GM19452 (cell line): ENCODE data around the gene FOXS1.
"Not testable (repeated sequence)": the region's sequence is repeated elsewhere in the genome, so short reads cannot be mapped to it uniquely, and the experiment has no call there.

Experiments used
- ATAC-seq: cut with Tn5 transposase; IDR thresholded peaks from one replicate; pipeline ENCODE4 v1.9.1; 2021; ENCODE audit not compliant: unreplicated experiment

FOXS1 gene

GRCh38 chr20:31840906-31841816 is 4.2 kb downstream of the FOXS1 start:
- ATAC-seq = no peak

GRCh38 chr20:31839782-31840487 is 5.5 kb downstream of the FOXS1 start:
- ATAC-seq = no peak

GRCh38 chr20:31838646-31839292 is 6.6 kb downstream of the FOXS1 start:
- ATAC-seq = no peak

GRCh38 chr20:31837896-31838397 is 7.5 kb downstream of the FOXS1 start:
- no peak for ATAC-seq

GRCh38 chr20:31836853-31837608 is 8.4 kb downstream of the FOXS1 start:
- no peak for ATAC-seq

- ATAC-seq = peak; percentile 86
Observed at GRCh38 chr20:31835977-31836852, 9.2 kb downstream of the FOXS1 start.

- no peak for ATAC-seq
Observed at GRCh38 chr20:31835554-31835953, 9.8 kb downstream of the FOXS1 start.

GRCh38 chr20:31833931-31834521 is 11.4 kb downstream of the FOXS1 start:
- ATAC-seq = no peak

- no peak for ATAC-seq
Observed at GRCh38 chr20:31833130-31833930, 12.1 kb downstream of the FOXS1 start.

- ATAC-seq = no peak
Observed at GRCh38 chr20:31831771-31832306, 13.6 kb downstream of the FOXS1 start.

- ATAC-seq = no peak
Observed at GRCh38 chr20:31831211-31831610, 14.2 kb downstream of the FOXS1 start.

GRCh38 chr20:31830406-31830981 is 14.9 kb downstream of the FOXS1 start:
- no peak for ATAC-seq

- ATAC-seq = no peak
Observed at GRCh38 chr20:31829731-31830130, 15.7 kb downstream of the FOXS1 start.

- ATAC-seq = not testable (repeated sequence)
Observed at GRCh38 chr20:31828016-31828415, 17.4 kb downstream of the FOXS1 start.

GRCh38 chr20:31827059-31827458 is 18.3 kb downstream of the FOXS1 start:
- ATAC-seq = no peak

GRCh38 chr20:31826074-31826473 is 19.3 kb downstream of the FOXS1 start:
- no peak for ATAC-seq

- ATAC-seq = no peak
Observed at GRCh38 chr20:31824554-31825313, 20.7 kb downstream of the FOXS1 start.
